HG03039 (cell line): ENCODE data around the gene KCNC1.

Experiments
- ATAC-seq: cut with Tn5 transposase; IDR thresholded peaks from one replicate; pipeline ENCODE4 v1.9.1; 2021; ENCODE audit warnings: mild to moderate bottlenecking, moderate library complexity; ENCODE audit not compliant: unreplicated experiment

KCNC1 gene

DNA sequence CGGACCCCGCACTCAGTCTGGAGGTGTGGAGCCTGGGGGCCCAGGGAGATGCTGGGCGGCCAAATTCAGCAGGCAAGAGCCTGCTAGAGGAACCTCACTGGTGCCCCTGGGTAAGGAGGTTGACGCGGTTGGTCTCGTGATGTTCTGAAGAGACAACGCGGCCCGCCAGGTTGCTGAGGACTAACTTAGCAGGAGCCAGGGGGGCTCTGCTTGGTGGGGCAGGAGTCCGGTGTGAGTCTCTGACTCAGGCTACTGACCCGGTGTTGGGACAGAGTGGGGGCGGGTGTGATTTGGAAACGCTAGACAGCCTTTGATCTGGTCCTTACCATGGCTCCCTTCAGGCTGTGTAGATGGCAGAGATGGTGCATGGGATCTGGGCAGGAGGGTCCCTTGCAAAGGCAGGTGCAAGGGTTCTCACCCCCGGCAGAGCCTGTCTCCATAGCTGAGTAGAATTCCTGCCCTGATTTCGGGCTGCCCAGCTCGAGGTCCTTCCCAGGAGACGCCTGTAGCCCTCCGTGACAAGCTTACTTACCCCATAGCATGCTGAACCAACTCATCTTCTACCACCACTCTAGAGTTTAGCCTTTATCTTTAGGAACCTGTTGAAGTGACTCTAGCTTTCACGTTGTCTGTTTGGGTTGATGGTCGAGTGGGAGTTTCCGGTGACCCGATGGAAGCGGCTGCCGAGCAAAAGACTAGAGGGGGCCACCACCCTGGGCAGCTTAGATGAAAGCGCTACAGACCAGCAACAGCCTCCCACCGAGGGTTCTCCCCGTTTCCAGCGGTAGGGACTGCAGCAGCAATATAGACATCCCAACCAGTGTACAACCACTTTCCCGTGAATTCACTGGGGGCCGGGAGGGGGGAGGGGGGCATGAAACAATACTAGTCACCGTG lies 38.4 kb downstream of the KCNC1 start:
- no peak for ATAC-seq

- no peak for ATAC-seq
Observed at GRCh38 chr11:17773674-17774073, 39.1 kb downstream of the KCNC1 start.

GRCh38 chr11:17774232-17775034 lies 39.9 kb downstream of the KCNC1 start:
- no peak for ATAC-seq

DNA sequence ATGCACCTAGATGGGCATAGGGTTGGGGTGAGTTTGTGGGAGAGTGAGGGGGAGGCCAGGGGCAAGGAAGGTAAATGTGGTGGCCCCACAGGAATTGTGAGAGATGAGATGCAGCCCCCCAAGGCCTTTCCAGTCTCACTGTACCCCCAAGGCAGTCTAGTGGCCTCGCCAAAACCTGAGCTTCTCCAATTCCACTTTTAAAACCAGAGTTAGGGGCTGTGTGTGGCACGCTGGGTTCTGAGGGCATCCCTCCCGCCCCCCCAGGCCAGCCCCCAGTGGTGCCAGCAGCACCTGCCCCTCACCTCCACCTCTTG lies 40.4 kb downstream of the KCNC1 start:
- no peak for ATAC-seq

- no peak for ATAC-seq
Observed at GRCh38 chr11:17775507-17776211, 41.1 kb downstream of the KCNC1 start.

DNA sequence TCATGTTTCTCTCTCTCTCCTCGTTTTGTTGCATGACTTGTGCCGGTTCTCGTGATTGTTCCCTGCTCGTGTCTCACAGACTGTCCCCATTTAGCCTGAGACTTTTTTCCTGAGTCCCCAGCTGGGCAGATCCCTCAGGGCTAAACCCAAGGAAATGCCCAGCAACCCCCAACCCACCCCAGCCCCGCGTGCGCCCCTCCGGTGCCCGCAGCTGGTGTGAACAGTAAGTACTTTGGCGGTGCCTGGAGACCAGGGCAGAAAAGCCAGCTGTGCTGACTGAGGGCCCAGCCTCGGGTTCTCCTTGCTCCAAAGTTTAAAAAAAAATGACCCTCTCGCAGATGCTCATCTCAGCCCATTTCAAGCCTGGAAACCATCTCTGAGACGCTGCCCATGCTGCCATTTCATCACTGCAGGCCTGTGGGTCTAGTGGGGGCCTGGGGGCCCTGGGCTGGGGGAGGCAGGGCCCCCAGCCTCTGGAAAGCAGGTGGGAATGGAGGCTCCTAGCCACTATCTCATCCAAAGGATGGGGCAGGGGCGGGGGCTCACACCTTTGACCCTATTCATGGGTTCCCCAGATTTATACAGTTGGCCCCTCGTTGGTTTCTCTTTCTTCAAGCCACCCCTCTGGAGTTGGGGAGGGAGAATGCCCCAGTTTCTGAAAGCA lies 41.8 kb downstream of the KCNC1 start:
- no peak for ATAC-seq

GRCh38 chr11:17777086-17777737 lies 42.6 kb downstream of the KCNC1 start:
- ATAC-seq = no peak

DNA sequence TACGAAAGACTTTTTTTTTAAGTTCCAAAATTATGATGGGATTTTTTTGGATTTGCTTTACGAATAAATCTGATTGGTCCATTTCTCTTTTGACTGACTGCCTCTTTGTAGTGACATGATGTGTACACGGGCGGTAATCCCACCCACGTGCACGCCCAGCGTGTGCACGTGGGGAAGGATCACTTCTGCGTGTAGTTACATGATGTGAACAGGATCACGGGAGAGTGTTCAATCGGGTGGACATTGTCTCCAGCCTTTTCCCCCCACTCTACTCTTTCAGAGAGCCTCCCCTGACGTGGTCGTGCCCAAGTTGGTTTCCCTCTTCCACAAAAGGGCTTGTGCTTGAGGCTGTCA lies 43.1 kb downstream of the KCNC1 start:
- ATAC-seq = no peak

GRCh38 chr11:17778352-17778751 lies 43.8 kb downstream of the KCNC1 start:
- ATAC-seq = no peak

GRCh38 chr11:17778956-17779860 lies 44.6 kb downstream of the KCNC1 start:
- no peak for ATAC-seq

GRCh38 chr11:17779861-17780594 lies 45.4 kb downstream of the KCNC1 start:
- ATAC-seq = no peak

DNA sequence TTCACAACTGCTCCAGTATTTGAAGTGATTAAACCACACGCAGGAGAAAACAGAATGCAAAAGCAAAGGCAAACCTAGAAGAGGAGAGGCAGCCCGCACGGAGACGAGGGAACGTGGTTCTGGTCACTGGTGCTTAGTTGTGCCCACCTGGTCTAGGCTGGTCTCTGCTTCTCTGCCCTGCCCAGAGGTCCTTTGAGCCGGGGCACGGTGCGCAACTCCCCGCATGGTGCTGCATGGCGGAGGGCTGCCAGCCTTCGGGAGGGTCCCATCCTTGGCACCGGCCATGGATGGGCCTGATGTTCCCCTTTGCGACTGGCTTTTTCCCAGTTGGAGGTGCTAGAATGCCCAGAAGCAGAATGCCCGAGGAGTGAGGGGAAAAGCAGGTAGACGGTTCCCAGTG lies 46.1 kb downstream of the KCNC1 start:
- ATAC-seq = no peak

DNA sequence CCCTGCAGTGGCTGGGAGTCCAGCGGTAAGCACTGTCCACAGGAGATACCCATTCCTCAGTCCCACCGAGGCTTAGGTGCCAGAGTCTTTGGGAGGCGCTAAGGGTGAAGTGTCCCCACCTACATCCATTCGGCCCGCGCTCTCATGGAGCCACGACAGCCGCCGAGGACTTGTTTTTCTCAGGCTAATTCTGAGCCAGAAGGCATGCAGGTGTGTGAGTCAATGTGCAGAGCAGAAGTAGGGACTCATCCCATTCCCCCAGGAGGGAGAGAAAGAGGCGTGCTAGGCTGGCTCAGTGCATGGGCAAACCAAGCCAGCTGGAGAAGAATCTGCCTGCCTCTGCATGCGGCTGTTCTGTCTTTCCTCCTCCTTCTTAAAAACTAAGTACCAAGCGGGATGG lies 46.6 kb downstream of the KCNC1 start:
- no peak for ATAC-seq

GRCh38 chr11:17781626-17782025 lies 47.0 kb downstream of the KCNC1 start:
- no peak for ATAC-seq

GRCh38 chr11:17782145-17782544 lies 47.6 kb downstream of the KCNC1 start:
- ATAC-seq = no peak

DNA sequence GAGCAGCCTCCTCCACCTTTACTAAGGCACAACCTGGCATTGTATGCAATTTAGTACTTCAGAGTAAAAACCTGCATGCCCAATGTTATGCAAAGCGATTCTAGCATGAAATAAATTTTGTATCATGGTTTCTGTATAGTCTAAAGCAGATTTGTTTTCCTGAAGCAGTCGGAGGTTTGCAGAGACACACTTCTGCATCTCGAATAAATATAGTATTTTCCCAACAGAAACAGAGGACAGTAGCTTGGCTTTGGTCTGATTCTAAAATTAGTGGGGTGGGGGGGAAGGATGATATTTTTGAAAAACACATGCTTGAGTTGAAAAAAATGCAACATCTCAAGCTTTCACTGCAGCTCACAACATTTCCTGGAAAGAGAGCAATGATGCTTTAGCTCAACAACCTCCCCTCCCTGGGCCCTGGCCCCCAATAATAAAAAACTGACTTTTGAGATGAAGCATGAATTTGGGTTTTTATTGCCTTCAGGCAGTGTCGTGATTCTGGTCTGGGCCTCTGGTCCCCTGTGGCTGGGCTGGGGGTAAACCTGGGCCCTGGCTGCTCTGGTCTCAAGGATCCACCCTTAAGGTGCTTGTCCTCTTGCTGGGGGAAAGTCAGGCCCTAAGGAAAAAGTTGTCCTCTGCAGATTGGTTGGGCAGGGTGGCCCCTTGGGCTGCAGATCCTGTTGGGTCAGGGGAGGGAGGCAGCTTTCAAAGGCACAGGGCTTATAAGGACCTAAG lies 48.2 kb downstream of the KCNC1 start:
- ATAC-seq = no peak

DNA sequence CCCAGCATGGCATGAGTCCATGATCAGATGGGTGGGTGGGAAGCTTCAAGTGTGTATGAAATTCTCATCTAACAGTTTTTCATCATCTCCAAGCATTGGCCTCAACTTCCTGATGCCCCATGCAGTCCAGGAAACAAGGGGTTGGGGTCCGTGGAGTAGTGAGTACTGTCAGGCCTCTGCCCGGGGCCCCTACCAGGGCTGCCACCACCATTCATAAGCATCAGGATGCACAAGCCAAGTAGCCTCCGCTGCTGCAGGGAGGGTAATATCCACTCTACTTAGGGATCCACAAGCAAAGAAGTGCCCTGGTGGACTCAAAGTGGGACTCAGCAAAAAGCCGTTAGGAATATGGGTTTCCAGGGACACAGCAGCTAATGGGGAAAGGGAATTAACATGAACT lies 49.3 kb downstream of the KCNC1 start:
- ATAC-seq = no peak

- ATAC-seq = no peak
Observed at GRCh38 chr11:17786824-17787525, 52.4 kb downstream of the KCNC1 start.
